Forelimb muscle (tissue), 1 donor: Measurements from ENCODE around the gene AKT1. TPM values are rescaled to one million over a fixed set of nuclear protein-coding genes. Genes with fewer than 3 reads are reported as not detected.
"Not testable (repeated sequence)": the region's sequence is repeated elsewhere in the genome, so short reads cannot be mapped to it uniquely, and the experiment has no call there.

Experiments
- DNase-seq: peaks from one replicate; pipeline ENCODE4 v3.0.0-alpha.2; 2013; ENCODE audit warnings: low read depth
- polyA plus RNA-seq: library from polyadenylated mRNA; unstranded; fragments of 120-200 nt; gene quantifications from one replicate; pipeline ENCODE4 v1.2.1, GENCODE V29; 2013; ENCODE audit not compliant: insufficient read length

Gene AKT1
- polyA plus RNA-seq, 1 donor, result 207 TPM

DNA sequence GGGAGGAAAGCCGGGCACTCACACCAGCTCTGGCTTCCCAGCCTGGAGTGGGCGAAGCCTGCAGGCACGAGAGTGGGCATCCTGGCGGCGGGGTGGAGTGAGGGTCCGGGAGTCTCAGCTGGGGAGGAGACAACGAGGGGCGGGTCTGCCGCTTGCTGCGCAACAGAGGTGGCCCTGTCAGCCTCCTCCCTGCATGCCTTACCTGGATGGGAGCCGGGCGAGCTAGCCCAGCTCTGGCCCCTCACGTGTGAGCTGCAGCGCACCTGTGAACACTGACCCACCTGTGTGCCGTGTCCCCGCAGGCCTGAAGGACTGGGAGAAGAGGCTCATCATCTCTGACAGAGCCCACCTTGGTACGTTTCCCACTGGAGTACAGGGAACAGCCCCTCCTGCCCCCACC is 56.5 kb downstream of the AKT1 start:
- no peak for DNase-seq

GRCh38 chr14:104738375-104739019 is 57.1 kb downstream of the AKT1 start:
- no peak for DNase-seq

- DNase-seq, result no peak
Observed at GRCh38 chr14:104735830-104736642, 59.5 kb downstream of the AKT1 start.

DNA sequence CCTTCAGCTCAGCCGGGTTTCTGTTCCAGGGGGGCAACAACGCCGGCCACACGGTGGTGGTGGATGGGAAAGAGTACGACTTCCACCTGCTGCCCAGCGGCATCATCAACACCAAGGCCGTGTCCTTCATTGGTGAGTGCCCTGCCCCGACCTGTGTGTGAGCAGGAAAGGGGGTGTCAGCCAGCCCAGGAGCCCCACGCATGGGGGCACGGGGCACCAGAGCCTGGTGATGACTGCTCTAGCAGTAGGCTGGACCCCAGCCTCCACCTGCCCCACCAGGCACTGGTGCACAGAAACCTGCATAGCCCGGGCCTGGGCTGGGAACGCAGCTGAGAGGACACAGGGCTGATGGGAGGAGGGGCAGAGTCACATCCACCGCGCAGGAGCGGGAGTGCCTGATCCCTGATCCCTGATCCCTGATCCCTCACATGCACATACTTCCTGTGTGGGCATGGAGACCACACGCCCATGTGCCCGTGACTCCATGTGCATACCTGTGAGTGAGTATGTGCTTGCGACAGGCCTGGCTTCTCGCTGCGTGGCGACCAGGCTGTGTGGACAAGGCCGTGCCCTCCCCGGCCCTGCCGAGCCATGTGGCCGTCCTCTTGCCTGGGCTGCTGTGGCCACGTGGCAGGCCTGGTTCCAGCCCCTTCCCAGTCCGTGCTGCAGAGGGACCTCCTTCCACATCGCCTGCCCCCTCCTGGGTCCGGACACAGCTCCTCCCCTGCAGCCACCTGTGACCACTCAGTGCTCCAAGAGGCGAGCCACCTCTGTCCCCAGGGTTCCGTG is 60.4 kb downstream of the AKT1 start:
- no peak for DNase-seq

DNA sequence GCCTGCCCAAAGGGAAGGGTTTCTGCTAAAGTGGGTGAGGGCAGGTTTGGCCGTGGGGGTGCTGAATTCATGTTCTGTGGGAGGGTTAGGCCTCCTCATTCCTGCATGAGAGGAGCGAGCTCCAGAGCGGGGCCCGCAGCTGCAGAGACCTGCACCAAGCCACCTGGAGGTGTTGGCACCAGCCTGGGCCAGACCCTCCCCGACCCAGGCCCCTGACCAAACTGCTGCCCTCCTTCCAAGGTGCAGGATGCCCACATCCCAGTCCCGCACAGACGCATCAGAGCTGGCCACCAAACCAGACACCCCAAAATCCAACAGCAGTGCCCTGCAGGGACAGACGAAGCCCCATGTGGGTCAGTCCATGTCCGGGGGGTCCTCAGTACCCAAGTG is 61.0 kb downstream of the AKT1 start:
- DNase-seq, result no peak

DNA sequence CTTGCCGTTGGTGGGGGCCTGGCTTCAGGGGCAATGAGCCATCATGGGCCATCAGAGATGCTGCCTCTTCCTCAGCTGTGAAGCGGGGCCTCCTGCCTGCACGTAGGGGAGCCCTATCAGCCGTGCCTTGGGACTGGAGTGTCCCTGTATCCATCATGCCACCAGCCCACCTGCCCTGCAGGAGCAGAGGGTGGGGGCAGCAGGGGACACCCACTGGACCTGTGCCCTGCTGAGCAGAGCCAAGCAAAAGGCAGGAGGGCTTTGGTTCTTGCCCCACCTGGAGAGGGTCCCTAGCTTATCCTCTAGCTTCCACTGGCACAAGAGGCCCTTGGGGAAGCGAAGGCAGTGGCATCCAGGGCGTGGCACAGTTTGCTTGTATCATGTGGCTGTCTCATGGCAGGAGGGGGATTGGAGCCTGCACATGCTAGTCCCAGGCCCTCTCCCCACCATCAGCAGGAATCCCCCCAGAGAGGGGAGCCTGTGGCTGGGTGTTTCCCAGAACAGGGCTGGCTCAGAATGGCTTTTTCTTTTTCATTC is 61.4 kb downstream of the AKT1 start:
- no peak for DNase-seq

- no peak for DNase-seq
Observed at GRCh38 chr14:104732931-104733681, 62.4 kb downstream of the AKT1 start.

GRCh38 chr14:104732355-104732804 is 63.2 kb downstream of the AKT1 start:
- no peak for DNase-seq

- DNase-seq, result no peak
Observed at GRCh38 chr14:104731320-104732294, 63.9 kb downstream of the AKT1 start.

DNA sequence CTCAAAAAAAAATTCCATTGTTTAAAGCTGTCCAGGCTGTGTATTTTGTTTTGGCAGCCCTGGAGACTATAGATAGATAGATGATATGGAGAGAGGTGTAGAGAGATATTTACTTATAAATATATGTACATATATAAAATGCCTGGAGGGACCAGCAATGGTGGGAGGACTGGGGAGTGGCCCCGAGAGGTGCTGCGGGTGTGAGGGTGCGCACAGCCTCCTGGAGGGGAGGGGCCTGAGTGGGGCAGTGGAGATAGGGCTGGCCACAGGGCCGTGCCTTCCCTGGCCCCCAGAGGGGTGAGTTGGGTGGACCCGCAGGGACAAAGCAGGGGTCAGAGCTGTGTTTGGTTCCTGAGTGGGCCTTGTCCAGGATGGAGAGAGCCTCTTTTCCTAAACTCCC is 65.1 kb downstream of the AKT1 start:
- no peak for DNase-seq

GRCh38 chr14:104729835-104730181 is 65.7 kb downstream of the AKT1 start:
- no peak for DNase-seq

DNA sequence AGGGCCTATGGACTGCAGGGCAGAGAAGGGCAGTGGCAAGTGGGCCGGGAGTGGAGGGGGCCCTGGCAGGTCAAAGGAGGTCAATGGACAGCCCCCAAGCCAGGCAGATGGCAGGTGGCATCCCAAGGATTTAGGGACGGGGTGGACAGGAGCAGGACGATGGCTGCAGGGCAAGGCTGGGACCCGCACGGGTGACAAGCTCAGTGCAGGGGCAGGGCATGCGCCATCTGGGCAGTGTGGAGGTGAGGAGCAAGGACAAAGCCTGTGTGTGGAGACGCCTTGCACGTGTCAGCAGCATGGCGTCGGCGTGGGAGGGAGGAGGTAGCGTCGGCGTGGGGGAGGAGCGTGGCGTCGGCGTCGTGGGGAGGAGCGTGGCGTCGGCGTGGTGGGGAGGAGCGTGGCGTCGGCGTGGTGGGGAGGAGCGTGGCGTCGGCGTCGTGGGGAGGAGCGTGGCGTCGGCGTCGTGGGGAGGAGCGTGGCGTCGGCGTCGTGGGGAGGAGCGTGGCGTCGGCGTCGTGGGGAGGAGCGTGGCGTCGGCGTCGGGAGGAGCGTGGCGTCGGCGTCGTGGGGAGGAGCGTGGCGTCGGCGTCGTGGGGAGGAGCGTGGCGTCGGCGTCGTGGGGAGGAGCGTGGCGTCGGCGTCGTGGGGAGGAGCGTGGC is 66.2 kb downstream of the AKT1 start:
- not testable (repeated sequence) for DNase-seq

DNA sequence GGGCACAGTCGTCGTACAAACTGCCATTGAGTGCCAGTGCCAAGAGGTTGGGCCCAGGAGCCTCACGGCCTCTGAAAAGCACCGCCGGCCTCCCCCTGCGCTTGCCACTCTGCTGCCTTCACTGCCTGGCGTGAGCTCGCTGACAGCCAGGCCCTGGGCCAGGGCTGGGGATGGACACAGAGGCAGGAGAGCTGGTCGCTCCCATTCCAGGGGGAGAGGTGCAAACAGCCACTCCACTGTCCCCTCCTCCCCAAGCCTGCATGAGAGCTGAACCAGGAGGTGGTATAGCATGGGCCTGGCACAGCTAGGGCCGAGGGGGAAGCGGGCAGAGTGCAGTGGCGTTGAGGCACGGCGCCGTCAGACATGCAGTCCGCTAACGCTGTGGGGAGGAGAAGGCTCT is 66.9 kb downstream of the AKT1 start:
- no peak for DNase-seq

DNA sequence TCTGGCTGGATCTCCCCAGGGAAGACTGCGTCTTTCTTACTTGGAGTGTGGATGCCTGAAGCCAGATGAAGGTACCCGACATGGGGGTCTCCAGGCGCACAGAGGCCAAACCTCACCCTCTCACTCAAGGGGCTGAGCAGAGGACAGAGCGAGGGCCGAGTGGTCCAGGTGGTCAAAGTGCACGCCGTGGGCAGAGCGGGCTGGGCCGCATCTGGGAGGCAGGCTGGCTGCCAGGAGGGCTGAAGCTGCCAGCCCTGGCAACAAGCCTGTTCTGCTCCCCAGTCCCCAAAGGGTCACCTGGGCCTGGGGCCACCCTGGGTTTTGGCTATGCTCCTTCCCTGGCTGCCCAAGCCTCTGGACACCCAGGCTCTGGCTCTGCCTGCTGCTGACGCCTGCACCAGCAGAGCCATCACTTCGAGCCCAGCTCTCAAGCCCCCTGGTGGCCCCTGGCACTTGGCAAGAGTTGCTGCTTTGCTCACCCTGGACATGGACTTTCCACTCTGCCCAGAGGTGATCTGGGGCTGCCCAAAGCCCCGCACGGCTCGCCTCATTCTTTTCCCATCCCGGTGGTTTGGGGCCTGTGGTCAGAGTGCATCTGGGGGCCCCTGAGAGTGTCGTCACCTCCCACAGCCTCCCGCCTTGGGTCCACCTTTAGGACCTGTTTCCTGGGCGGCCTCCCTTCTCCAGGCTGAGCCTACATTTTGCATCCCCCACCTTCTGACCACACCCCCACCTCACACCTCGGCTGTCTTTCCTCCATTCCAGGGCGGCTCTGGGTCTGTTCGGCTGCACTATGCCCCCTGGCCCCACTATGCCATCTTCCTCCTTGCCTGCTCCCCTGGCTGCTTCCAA is 68.7 kb downstream of the AKT1 start:
- DNase-seq, result no peak

DNA sequence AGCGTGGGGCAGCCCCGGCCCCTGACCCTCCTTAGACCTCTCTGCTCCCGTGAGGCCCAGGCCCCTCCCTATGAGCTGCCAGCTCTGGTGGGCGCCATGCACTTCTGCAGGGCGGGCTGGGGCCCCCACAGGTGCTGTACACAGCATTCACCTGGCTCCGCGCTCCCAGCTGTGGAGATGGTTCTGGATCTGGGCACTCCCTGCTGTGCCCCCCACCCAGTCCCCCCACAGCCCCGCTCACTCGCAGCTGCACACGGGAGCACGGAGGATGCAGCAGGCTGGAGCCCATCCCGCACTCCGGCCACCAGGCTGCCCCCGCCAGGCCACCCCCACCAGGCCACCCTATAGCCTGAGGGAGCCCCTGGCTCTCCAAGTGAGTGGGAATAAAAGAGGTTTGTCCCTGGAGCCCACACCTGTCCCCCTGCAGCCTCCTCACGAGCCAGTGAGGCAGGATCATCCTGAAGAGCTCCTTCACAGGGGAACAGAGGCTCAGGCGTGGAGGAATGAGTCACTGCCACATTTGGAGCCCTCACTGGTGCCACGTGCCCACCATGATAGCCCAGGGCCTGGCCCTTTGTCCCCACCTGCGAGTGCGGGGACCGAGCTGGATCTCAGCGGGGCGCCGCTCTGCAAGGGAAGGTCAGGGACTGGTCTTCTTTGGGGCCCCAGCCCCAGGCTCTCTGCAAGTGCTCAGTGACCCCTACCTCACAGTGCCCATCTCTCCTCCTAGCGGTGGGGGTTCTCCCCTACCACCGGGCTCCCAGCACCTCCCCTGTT is 69.6 kb downstream of the AKT1 start:
- no peak for DNase-seq

GRCh38 chr14:104724981-104725771 is 70.4 kb downstream of the AKT1 start:
- DNase-seq, result peak; percentile 41

- DNase-seq, result no peak
Observed at GRCh38 chr14:104724407-104724980, 71.1 kb downstream of the AKT1 start.
